ENCODE measurements around the gene GPR37L1. TPM values are rescaled to one million over a fixed set of nuclear protein-coding genes. Genes with fewer than 3 reads are reported as not detected.

The GPR37L1 gene
- total and polyA plus RNA-seq, 2 of the 8 experiments (the other 6 are each of a cell fraction or from before 2014, with no cell fraction given) = 0.13 to 0.23 TPM

GRCh38 chr1:202149566-202149965 lies 26.8 kb downstream of the GPR37L1 start:
- no peak overlapping the region for H3K4ac ChIP-seq (replicated peaks; ENCODE audit: insufficient read length, low read depth, low read length)
- no peak overlapping the region for H4K5ac ChIP-seq (ENCODE audit: insufficient read length, low read depth, low read length)
- 88% methylated on average over 4 of the region's 4 CpGs; no CpG with 5 or more reads in 1 of the 2 experiments for WGBS, 2 experiments (ENCODE audit: extremely low coverage in 1 of 2, insufficient coverage in 1 of 2, insufficient read length in 1 of 2, insufficient replicate concordance in 2 of 2, low coverage in 1 of 2, low lambda C conversion rate in 2 of 2, missing lambda C conversion rate in 1 of 2)
- no peak for FAIRE-seq
- no peak overlapping the region for H4K91ac ChIP-seq (replicated peaks; ENCODE audit: insufficient read length, low read length)
- no peak overlapping the region for H2BK12ac ChIP-seq (ENCODE audit: low read depth, low read length)
- H3K4me2 ChIP-seq (ENCODE audit: insufficient read depth in 1 of 2, low read depth in 2 of 2, low read length in 2 of 2) = no peak overlapping the region
- H3K9ac ChIP-seq (replicated peaks in 1 of 4; ENCODE audit: extremely low read depth in 1 of 4, low read depth in 3 of 4, low read length in 3 of 4) = no peak overlapping the region
- H3K27me3 ChIP-seq (replicated peaks in 1 of 4; ENCODE audit: control insufficient read depth in 3 of 4, extremely low read depth in 1 of 4, insufficient read depth in 3 of 4, low read length in 3 of 4) = peaks cover 0 to 7% (median 2%) of the 10 kb centered on the region in 4 experiments; a peak in 3 of 7 replicates
- CTCF ChIA-PET (ENCODE audit: partially characterized antibody) = interaction anchor here (0.5 to 1.2 kb wide), 6 partner anchors 9 to 484 kb away, joined by 3 to 6 read pairs (median 3); no protein-coding TSS in a partner anchor
- no peak overlapping the region for H2BK15ac ChIP-seq (ENCODE audit: low read length)
- H2AK5ac ChIP-seq (ENCODE audit: low read depth, low read length) = no peak overlapping the region
- H3K23me2 ChIP-seq (ENCODE audit: low read depth, low read length) = peaks cover 4% of the 10 kb centered on the region; the same call in 1 of the 2 replicates
- H3K36me3 ChIP-seq (ENCODE audit: control insufficient read depth in 2 of 4, insufficient read depth in 4 of 4, low read length in 3 of 4) = no peaks in the 10 kb centered on the region
- H3K4me3 ChIP-seq (ENCODE audit: extremely low read depth in 1 of 4, insufficient read depth in 2 of 4, low read depth in 3 of 4, low read length in 4 of 4) = no peak overlapping the region
- H3K27ac ChIP-seq (ENCODE audit: low read depth, low read length) = no peak overlapping the region
- H3K56ac ChIP-seq (replicated peaks; ENCODE audit: insufficient read length, low read depth, low read length) = no peak overlapping the region
- H3K18ac ChIP-seq (ENCODE audit: extremely low read depth, low read length) = no peak overlapping the region
- no peaks in the 10 kb centered on the region for H3K79me1 ChIP-seq (ENCODE audit: low read depth, low read length)
- peaks cover 3 to 6% (median 4%) of the 10 kb centered on the region in 4 experiments; a peak in 5 of 7 replicates for H3K4me1 ChIP-seq (replicated peaks in 1 of 4; ENCODE audit: control insufficient read depth in 3 of 4, insufficient read depth in 4 of 4, low read length in 3 of 4)
- no peak overlapping the region for H2BK20ac ChIP-seq (ENCODE audit: low read length)
- H2BK120ac ChIP-seq (replicated peaks; ENCODE audit: low read depth, low read length) = no peak overlapping the region
- no peak for DNase-seq (ENCODE audit: low read depth in 1 of 2, low spot score in 2 of 2)
- POLR2A ChIA-PET (ENCODE audit: partially characterized antibody) = no interaction called here
- no peaks in the 10 kb centered on the region for H4K20me1 ChIP-seq (replicated peaks in 1 of 2; ENCODE audit: control insufficient read depth in 1 of 2, insufficient read depth in 2 of 2, low read length in 2 of 2)
- H3K23ac ChIP-seq (ENCODE audit: insufficient read length) = no peak overlapping the region
- no peaks in the 10 kb centered on the region for H3K79me2 ChIP-seq (ENCODE audit: control insufficient read depth in 1 of 2, insufficient read depth in 2 of 2, low read length in 2 of 2)
- H4K8ac ChIP-seq (ENCODE audit: extremely low read depth, insufficient read depth, low read length) = no peak overlapping the region
- no peak overlapping the region for H3K14ac ChIP-seq (ENCODE audit: insufficient read length)
- no peak overlapping the region for H2BK5ac ChIP-seq (ENCODE audit: low read depth, low read length)
- no peaks in the 10 kb centered on the region for H3K9me3 ChIP-seq (ENCODE audit: insufficient read depth in 2 of 2, low read depth in 1 of 2, low read length in 1 of 2)
- H2AFZ ChIP-seq (ENCODE audit: low read length) = no peak overlapping the region
- no peak for TF ChIP-seq BCL11A (IDR thresholded peaks at IDR 0.05; ENCODE audit: low read depth in 2 of 2, low read length in 2 of 2)
- TF ChIP-seq SP1 (IDR thresholded peaks at IDR 0.05; ENCODE audit: low read depth, low read length) = no peak
- TF ChIP-seq MAX (IDR thresholded peaks at IDR 0.05) = no peak
- no peak for TF ChIP-seq POLR2A (IDR thresholded peaks at IDR 0.05; ENCODE audit: control extremely low read depth in 1 of 2, low read depth in 2 of 2, low read length in 2 of 2)
- TF ChIP-seq KDM4A (IDR thresholded peaks at IDR 0.05; ENCODE audit: low read depth, low read length, severe bottlenecking) = no peak
